ENCODE measurements around the gene LRRC18. TPM values are rescaled to one million over a fixed set of nuclear protein-coding genes. Genes with fewer than 3 reads are reported as not detected.

LRRC18 gene
- total RNA-seq, 1 donor from 2014 or later = under 0.01 TPM

- Histone ChIP-seq H3K9me3 (ENCODE audit: control insufficient read depth in 3 of 3, low read length in 3 of 3) (no peaks in the 10 kb centered on the region), H3K27me3 (ENCODE audit: control insufficient read depth in 3 of 3, insufficient read depth in 3 of 3, low read length in 3 of 3) (peaks cover 0 to 4% (median 0%) of the 10 kb centered on the region in 3 donors), H3K27ac (ENCODE audit: low read depth, low read length) (no peak overlapping the region), H3K4me1 (ENCODE audit: control insufficient read depth in 3 of 3, insufficient read depth in 3 of 3, low read length in 3 of 3) (peaks cover 0 to 7% (median 4%) of the 10 kb centered on the region in 3 donors), H3K9ac (ENCODE audit: low read depth in 1 of 3, low read length in 3 of 3) (no peak overlapping the region), H3K36me3 (ENCODE audit: control insufficient read depth in 3 of 3, insufficient read depth in 3 of 3, low read length in 3 of 3) (no peaks in the 10 kb centered on the region), H3K4me3 (ENCODE audit: low read length in 3 of 3) (no peak overlapping the region)
Measured at GRCh38 chr10:48900371-48900801, 39.3 kb downstream of the LRRC18 start.

DNA sequence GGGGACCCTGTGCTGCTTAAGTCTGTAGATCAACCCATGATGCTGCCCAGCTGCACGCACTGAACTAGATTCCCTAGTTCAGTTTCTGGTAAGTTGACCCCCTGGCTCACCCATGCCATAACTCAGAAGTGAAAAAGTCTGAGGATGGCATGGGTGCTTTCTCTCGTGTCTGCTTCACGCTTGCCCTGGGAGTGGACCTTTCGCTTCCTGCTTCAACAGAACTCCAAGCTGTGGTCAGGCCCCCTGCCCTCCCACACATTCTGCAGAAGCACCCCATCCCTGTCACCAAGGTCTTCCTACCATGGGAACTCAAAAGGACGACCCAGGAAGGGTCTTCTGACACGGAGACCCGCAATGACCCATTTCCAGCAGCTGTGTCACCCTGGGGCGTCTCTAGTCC lies 39.9 kb downstream of the LRRC18 start:
- Histone ChIP-seq H3K36me3 (ENCODE audit: control insufficient read depth in 3 of 3, insufficient read depth in 3 of 3, low read length in 3 of 3) (no peaks in the 10 kb centered on the region), H3K4me1 (ENCODE audit: control insufficient read depth in 3 of 3, insufficient read depth in 3 of 3, low read length in 3 of 3) (peaks cover 0 to 7% (median 4%) of the 10 kb centered on the region in 3 donors), H3K27me3 (ENCODE audit: control insufficient read depth in 3 of 3, insufficient read depth in 3 of 3, low read length in 3 of 3) (peaks cover 0 to 3% (median 0%) of the 10 kb centered on the region in 3 donors), H3K9ac (ENCODE audit: low read depth in 1 of 3, low read length in 3 of 3) (no peak overlapping the region), H3K9me3 (ENCODE audit: control insufficient read depth in 3 of 3, low read length in 3 of 3) (no peaks in the 10 kb centered on the region), H3K27ac (ENCODE audit: low read depth, low read length) (no peak overlapping the region), H3K4me3 (ENCODE audit: low read length in 3 of 3) (no peak overlapping the region)

GRCh38 chr10:48898426-48898825 lies 41.2 kb downstream of the LRRC18 start:
- Histone ChIP-seq H3K4me3 (ENCODE audit: low read length in 3 of 3) (no peak overlapping the region), H3K36me3 (ENCODE audit: control insufficient read depth in 3 of 3, insufficient read depth in 3 of 3, low read length in 3 of 3) (no peaks in the 10 kb centered on the region), H3K4me1 (ENCODE audit: control insufficient read depth in 3 of 3, insufficient read depth in 3 of 3, low read length in 3 of 3) (peaks cover 0 to 7% (median 4%) of the 10 kb centered on the region in 3 donors), H3K27ac (ENCODE audit: low read depth, low read length) (no peak overlapping the region), H3K9me3 (ENCODE audit: control insufficient read depth in 3 of 3, low read length in 3 of 3) (no peaks in the 10 kb centered on the region), H3K27me3 (ENCODE audit: control insufficient read depth in 3 of 3, insufficient read depth in 3 of 3, low read length in 3 of 3) (no peaks in the 10 kb centered on the region), H3K9ac (ENCODE audit: low read depth in 1 of 3, low read length in 3 of 3) (no peak overlapping the region)

GRCh38 chr10:48897441-48897790 lies 42.2 kb downstream of the LRRC18 start:
- Histone ChIP-seq H3K4me1 (ENCODE audit: control insufficient read depth in 3 of 3, insufficient read depth in 3 of 3, low read length in 3 of 3) (peaks cover 0 to 7% (median 4%) of the 10 kb centered on the region in 3 donors), H3K36me3 (ENCODE audit: control insufficient read depth in 3 of 3, insufficient read depth in 3 of 3, low read length in 3 of 3) (no peaks in the 10 kb centered on the region), H3K9ac (ENCODE audit: low read depth in 1 of 3, low read length in 3 of 3) (no peak overlapping the region), H3K9me3 (ENCODE audit: control insufficient read depth in 3 of 3, low read length in 3 of 3) (no peaks in the 10 kb centered on the region), H3K27ac (ENCODE audit: low read depth, low read length) (no peak overlapping the region), H3K4me3 (ENCODE audit: low read length in 3 of 3) (no peak overlapping the region), H3K27me3 (ENCODE audit: control insufficient read depth in 3 of 3, insufficient read depth in 3 of 3, low read length in 3 of 3) (no peaks in the 10 kb centered on the region)

DNA sequence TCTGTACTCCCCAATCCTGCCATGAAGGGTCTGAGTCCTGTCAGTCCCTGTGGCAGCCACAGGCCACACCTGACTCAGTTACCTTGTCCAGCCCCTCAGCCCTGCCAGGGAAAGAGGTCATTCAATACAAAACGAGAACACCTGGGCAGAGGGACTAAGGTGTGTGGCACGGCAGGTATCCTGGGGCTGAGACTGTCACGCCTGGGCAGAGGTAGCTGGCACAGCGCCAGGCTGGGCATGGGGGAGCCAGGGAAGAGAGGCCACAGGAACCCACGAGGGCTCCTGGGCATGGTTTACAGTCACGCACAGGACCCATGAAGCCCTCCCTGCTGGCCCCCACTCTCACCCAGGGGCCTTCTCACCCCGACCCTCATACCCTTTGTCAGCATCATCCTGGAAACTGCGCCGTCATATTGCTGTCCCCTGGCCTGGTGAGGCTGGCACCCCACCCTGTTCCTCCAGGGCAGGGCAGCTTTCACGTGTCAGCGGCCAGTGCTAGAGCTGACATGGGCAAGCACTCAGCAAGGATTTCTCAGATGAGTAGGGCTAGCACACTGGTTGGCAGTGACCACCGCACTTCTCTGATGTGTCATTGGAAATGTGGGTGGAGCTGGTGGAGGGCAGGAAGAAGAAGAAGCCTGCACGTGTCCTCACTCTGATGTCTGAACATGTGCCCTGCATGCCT lies 42.7 kb downstream of the LRRC18 start:
- H3K9me3 ChIP-seq (ENCODE audit: control insufficient read depth in 3 of 3, low read length in 3 of 3) = no peaks in the 10 kb centered on the region
- no peak overlapping the region for H3K4me3 ChIP-seq (ENCODE audit: low read length in 3 of 3)
- no peak overlapping the region for H3K9ac ChIP-seq (ENCODE audit: low read depth in 1 of 3, low read length in 3 of 3)
- no peaks in the 10 kb centered on the region for H3K27me3 ChIP-seq (ENCODE audit: control insufficient read depth in 3 of 3, insufficient read depth in 3 of 3, low read length in 3 of 3)
- no peaks in the 10 kb centered on the region for H3K36me3 ChIP-seq (ENCODE audit: control insufficient read depth in 3 of 3, insufficient read depth in 3 of 3, low read length in 3 of 3)
- peaks cover 0 to 7% (median 4%) of the 10 kb centered on the region in 3 donors for H3K4me1 ChIP-seq (ENCODE audit: control insufficient read depth in 3 of 3, insufficient read depth in 3 of 3, low read length in 3 of 3)
- H3K27ac ChIP-seq (ENCODE audit: low read depth, low read length) = no peak overlapping the region

- Histone ChIP-seq H3K4me3 (ENCODE audit: low read length in 3 of 3) (no peak overlapping the region), H3K27me3 (ENCODE audit: control insufficient read depth in 3 of 3, insufficient read depth in 3 of 3, low read length in 3 of 3) (no peaks in the 10 kb centered on the region), H3K4me1 (ENCODE audit: control insufficient read depth in 3 of 3, insufficient read depth in 3 of 3, low read length in 3 of 3) (peaks cover 0 to 4% (median 2%) of the 10 kb centered on the region in 3 donors)
Measured at GRCh38 chr10:48895803-48896195, 43.8 kb downstream of the LRRC18 start.

GRCh38 chr10:48894911-48895802 lies 44.5 kb downstream of the LRRC18 start:
- Histone ChIP-seq H3K36me3 (ENCODE audit: control insufficient read depth in 3 of 3, insufficient read depth in 3 of 3, low read length in 3 of 3) (no peaks in the 10 kb centered on the region), H3K4me1 (ENCODE audit: control insufficient read depth in 3 of 3, insufficient read depth in 3 of 3, low read length in 3 of 3) (peaks cover 0 to 1% (median 0%) of the 10 kb centered on the region in 3 donors), H3K27me3 (ENCODE audit: control insufficient read depth in 3 of 3, insufficient read depth in 3 of 3, low read length in 3 of 3) (no peaks in the 10 kb centered on the region), H3K4me3 (ENCODE audit: low read length in 3 of 3) (no peak overlapping the region), H3K27ac (ENCODE audit: low read depth, low read length) (no peak overlapping the region), H3K9ac (ENCODE audit: low read depth in 1 of 3, low read length in 3 of 3) (no peak overlapping the region), H3K9me3 (ENCODE audit: control insufficient read depth in 3 of 3, low read length in 3 of 3) (no peaks in the 10 kb centered on the region)

More at GRCh38 chr10:48895803-48896195, 43.8 kb downstream of the LRRC18 start:
- no peak overlapping the region for H3K27ac ChIP-seq (ENCODE audit: low read depth, low read length)
- H3K9me3 ChIP-seq (ENCODE audit: control insufficient read depth in 3 of 3, low read length in 3 of 3) = no peaks in the 10 kb centered on the region
- no peak overlapping the region for H3K9ac ChIP-seq (ENCODE audit: low read depth in 1 of 3, low read length in 3 of 3)
- H3K36me3 ChIP-seq (ENCODE audit: control insufficient read depth in 3 of 3, insufficient read depth in 3 of 3, low read length in 3 of 3) = no peaks in the 10 kb centered on the region

DNA sequence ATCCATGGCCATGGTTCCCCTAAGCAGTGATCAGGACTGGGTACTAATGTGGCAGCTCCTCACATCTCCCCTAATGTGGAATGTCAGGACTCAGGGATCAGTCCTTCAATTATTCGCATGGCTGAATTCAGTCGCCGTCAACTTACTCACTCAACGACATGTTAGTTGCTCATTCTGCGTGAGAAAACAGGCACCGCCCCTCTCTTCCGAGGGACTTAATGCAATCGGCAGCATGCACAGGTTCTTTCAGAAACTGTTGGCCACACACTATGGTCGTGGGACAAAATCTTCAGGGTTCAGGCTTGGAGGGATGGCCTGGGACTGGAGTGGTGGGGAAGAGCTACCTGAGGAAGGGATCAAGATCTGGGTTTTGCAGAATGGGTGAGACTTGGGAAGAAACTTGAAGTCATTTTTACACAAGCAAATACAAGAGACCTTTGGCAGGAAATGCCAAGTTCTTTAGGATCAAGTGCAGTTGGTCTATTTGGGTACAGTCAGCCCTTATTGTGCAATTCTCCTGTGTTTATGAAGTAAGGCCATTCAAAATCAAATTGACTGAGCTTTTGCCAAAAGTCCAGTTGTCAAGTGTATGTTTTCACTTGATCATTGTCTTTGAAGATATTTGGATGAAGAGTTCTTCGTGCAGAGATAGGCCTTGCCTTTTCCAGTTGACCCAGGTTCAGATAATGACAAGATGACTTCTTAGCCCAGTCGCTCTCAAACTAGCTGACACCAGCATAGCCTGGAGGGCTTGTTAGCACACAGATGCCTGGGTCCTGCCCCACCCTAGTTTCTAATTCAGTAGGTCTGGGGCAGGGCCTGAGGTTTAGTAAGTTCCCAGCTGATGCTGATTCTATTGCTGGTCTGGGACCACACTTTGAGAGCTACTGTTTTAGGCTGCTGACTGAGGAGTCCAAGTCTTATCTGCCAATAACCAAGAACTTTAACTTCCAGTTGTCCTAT lies 48.5 kb downstream of the LRRC18 start:
- no peaks in the 10 kb centered on the region for H3K9me3 ChIP-seq (ENCODE audit: control insufficient read depth in 3 of 3, low read length in 3 of 3)
- H3K27me3 ChIP-seq (ENCODE audit: control insufficient read depth in 3 of 3, insufficient read depth in 3 of 3, low read length in 3 of 3) = no peaks in the 10 kb centered on the region
- no peak overlapping the region for H3K4me3 ChIP-seq (ENCODE audit: low read length in 3 of 3)
- H3K36me3 ChIP-seq (ENCODE audit: control insufficient read depth in 3 of 3, insufficient read depth in 3 of 3, low read length in 3 of 3) = no peaks in the 10 kb centered on the region
- no peaks in the 10 kb centered on the region for H3K4me1 ChIP-seq (ENCODE audit: control insufficient read depth in 3 of 3, insufficient read depth in 3 of 3, low read length in 3 of 3)
- no peak overlapping the region for H3K9ac ChIP-seq (ENCODE audit: low read depth in 1 of 3, low read length in 3 of 3)
- H3K27ac ChIP-seq (ENCODE audit: low read depth, low read length) = no peak overlapping the region

- Histone ChIP-seq H3K9ac (ENCODE audit: low read depth in 1 of 3, low read length in 3 of 3) (no peak overlapping the region), H3K36me3 (ENCODE audit: control insufficient read depth in 3 of 3, insufficient read depth in 3 of 3, low read length in 3 of 3) (no peaks in the 10 kb centered on the region), H3K4me1 (ENCODE audit: control insufficient read depth in 3 of 3, insufficient read depth in 3 of 3, low read length in 3 of 3) (no peaks in the 10 kb centered on the region), H3K27me3 (ENCODE audit: control insufficient read depth in 3 of 3, insufficient read depth in 3 of 3, low read length in 3 of 3) (no peaks in the 10 kb centered on the region), H3K4me3 (ENCODE audit: low read length in 3 of 3) (no peak overlapping the region), H3K9me3 (ENCODE audit: control insufficient read depth in 3 of 3, low read length in 3 of 3) (no peaks in the 10 kb centered on the region), H3K27ac (ENCODE audit: low read depth, low read length) (no peak overlapping the region)
Measured at GRCh38 chr10:48887982-48888381, 51.7 kb downstream of the LRRC18 start.
